PC-3 (cell line): ENCODE results near the gene MTA1. TPM values are rescaled to one million over a fixed set of nuclear protein-coding genes. Genes with fewer than 3 reads are reported as not detected.

Source experiments
- ATAC-seq: fragments of 200-7000 bp; cut with Tn5 transposase; 2 replicates; pipeline ENCODE4 v1.9.1; 2020; ENCODE audit warnings: mild to moderate bottlenecking, moderate library complexity
- BruUV-seq: library from RNA; stranded (reverse); fragments of 400-500 nt; replicated peaks from 2 replicates; lab custom pipeline; 2021; lab: Mats Ljungman, UMichigan
- CTCF ChIA-PET: fragments of 300-600 bp; sonication (Branson Sonifier 250); formaldehyde crosslinking; loops from one replicate; lab custom pipeline; 2022; ENCODE audit warnings: antibody characterized with exemption; lab: Charles Lee
- POLR2A ChIA-PET: fragments of 300-600 bp; sonication (Branson Sonifier 250); formaldehyde crosslinking; loops from one replicate; lab custom pipeline; 2022; ENCODE audit warnings: antibody characterized with exemption; ENCODE audit not compliant: unreplicated experiment; lab: Charles Lee
- DNase-seq: peaks from one replicate; pipeline ENCODE4 v3.0.0-alpha.2; 2015
- H2AFZ ChIP-seq: fragments of 300-600 bp; sonication (generic); 2 replicates; pipeline ENCODE4 v1.6.0; 2016; ENCODE audit warnings: antibody characterized with exemption, low read length
- H3F3A ChIP-seq: fragments of 300-600 bp; sonication (generic); one replicate; pipeline ENCODE4 v1.6.0; 2017; ENCODE audit warnings: antibody characterized with exemption, low read length, control low read depth, mild to moderate bottlenecking; ENCODE audit not compliant: unreplicated experiment
- H3K27ac ChIP-seq: fragments of 300-600 bp; sonication (generic); 2 replicates; pipeline ENCODE4 v1.5.1; 2016; ENCODE audit warnings: mild to moderate bottlenecking, low read length
- H3K27me3 ChIP-seq: fragments of 300-600 bp; sonication (generic); 2 replicates; pipeline ENCODE4 v1.6.1; 2016; ENCODE audit warnings: low read length, mixed read lengths
- H3K36me3 ChIP-seq: fragments of 300-600 bp; sonication (generic); 2 replicates; pipeline ENCODE4 v1.6.1; 2016; ENCODE audit warnings: low read depth, mixed run types, low read length, mixed read lengths
- H3K4me1 ChIP-seq: fragments of 300-600 bp; sonication (generic); 2 replicates; pipeline ENCODE4 v1.5.1; 2016; ENCODE audit warnings: low read length; ENCODE audit not compliant: insufficient read depth
- H3K4me2 ChIP-seq: fragments of 300-600 bp; sonication (generic); 2 replicates; pipeline ENCODE4 v1.6.0; 2016; ENCODE audit warnings: low read length
- H3K4me3 ChIP-seq: fragments of 300-600 bp; sonication (generic); 2 replicates; pipeline ENCODE4 v1.5.1; 2016; ENCODE audit warnings: mild to moderate bottlenecking, low read length, mixed read lengths
- H3K79me2 ChIP-seq: fragments of 300-600 bp; sonication (generic); 2 replicates; pipeline ENCODE4 v1.6.1; 2017; ENCODE audit warnings: low read length, mixed read lengths
- H3K9ac ChIP-seq: fragments of 300-600 bp; sonication (generic); 2 replicates; pipeline ENCODE4 v1.6.0; 2016; ENCODE audit warnings: mild to moderate bottlenecking, low read length
- H3K9me2 ChIP-seq: fragments of 300-600 bp; sonication (generic); replicated peaks from 2 replicates; pipeline ENCODE4 v1.6.1; 2016; ENCODE audit warnings: mixed run types, low read length, mixed read lengths
- H3K9me3 ChIP-seq: fragments of 300-600 bp; sonication (generic); 2 replicates; pipeline ENCODE4 v1.6.1; 2016; ENCODE audit warnings: low read length, mixed read lengths
- H4K20me1 ChIP-seq: fragments of 300-600 bp; sonication (generic); 2 replicates; pipeline ENCODE4 v1.6.1; 2016; ENCODE audit warnings: low read length, mixed read lengths
- EZH2 ChIP-seq: fragments of 300-600 bp; sonication (generic); IDR thresholded peaks from one replicate; pipeline ENCODE4 v1.6.1; 2017; ENCODE audit warnings: antibody characterized with exemption, mild to moderate bottlenecking, low read length; ENCODE audit not compliant: unreplicated experiment
- EZH2phosphoT487 ChIP-seq: fragments of 300-600 bp; sonication (generic); IDR thresholded peaks from 2 replicates; pipeline ENCODE4 v1.6.1; 2018; ENCODE audit warnings: mild to moderate bottlenecking, antibody characterized with exemption, low read length, borderline replicate concordance
- intact Hi-C: fragments of 100-400 bp; cut with micrococcal nuclease; formaldehyde crosslinking; loops from 2 replicates; pipeline ENCODE4 v1.9.0; 2023
- total RNA-seq: library from RNA; depleted of rRNA; stranded (reverse); fragments of >200 nt; gene quantifications from 2 replicates; pipeline ENCODE4 v1.2.3, GENCODE V29; 2014
- TF ChIP-seq, protein P1 (sequence below): fragments of 300-600 bp; sonication (generic); conservative IDR thresholded peaks from 2 replicates; pipeline ENCODE4 v1.5.1; 2017; ENCODE audit warnings: antibody characterized with exemption, low read depth, mild to moderate bottlenecking, low read length

MTA1 gene
- total RNA-seq, 1 experiment from 2014 or later: 82.3 TPM

DNA sequence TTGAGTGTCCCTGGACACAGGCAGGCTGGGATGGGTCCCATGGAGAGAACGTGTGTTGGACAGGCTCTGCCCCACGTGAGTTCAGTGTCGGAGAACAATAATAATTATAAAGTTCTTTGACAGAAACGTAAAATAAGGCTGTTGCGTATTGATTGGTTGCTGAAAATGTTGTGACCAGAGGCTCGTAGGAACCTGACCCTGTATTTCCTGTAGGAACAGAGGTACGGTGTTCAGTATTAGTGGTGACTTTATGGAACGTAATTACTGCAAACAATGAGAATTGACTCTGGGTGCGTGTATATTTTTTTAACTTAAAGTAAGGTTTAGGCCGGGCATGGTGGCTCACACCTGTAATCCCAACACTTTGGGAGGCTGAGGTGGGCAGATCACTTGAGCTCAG, 7.8 kb downstream of the MTA1 start:
- no TSS peak for BruUV-seq
- Histone ChIP-seq H3K27me3 (no peaks in the 10 kb centered on the region), H3K9me3 (no peaks in the 10 kb centered on the region), H3K27ac (no peak overlapping the region), H3K9ac (no peak overlapping the region), H3K4me2 (no peak overlapping the region), H3F3A (peaks cover 5% of the 10 kb centered on the region), H2AFZ (no peak overlapping the region), H3K4me1 (peaks cover 17% of the 10 kb centered on the region), H3K79me2 (peaks cover 92% of the 10 kb centered on the region), H3K36me3 (no peaks in the 10 kb centered on the region), H3K4me3 (no peak overlapping the region), H4K20me1 (peaks cover 14% of the 10 kb centered on the region; the same call in 1 of the 2 replicates), H3K9me2 (no peaks in the 10 kb centered on the region)
- no peak for DNase-seq
- ChIA-PET CTCF (no interaction called here), POLR2A (no interaction called here)
- TF ChIP-seq EZH2 (no peak), EZH2phosphoT487 (no peak)
- TF ChIP-seq, protein P1, sequence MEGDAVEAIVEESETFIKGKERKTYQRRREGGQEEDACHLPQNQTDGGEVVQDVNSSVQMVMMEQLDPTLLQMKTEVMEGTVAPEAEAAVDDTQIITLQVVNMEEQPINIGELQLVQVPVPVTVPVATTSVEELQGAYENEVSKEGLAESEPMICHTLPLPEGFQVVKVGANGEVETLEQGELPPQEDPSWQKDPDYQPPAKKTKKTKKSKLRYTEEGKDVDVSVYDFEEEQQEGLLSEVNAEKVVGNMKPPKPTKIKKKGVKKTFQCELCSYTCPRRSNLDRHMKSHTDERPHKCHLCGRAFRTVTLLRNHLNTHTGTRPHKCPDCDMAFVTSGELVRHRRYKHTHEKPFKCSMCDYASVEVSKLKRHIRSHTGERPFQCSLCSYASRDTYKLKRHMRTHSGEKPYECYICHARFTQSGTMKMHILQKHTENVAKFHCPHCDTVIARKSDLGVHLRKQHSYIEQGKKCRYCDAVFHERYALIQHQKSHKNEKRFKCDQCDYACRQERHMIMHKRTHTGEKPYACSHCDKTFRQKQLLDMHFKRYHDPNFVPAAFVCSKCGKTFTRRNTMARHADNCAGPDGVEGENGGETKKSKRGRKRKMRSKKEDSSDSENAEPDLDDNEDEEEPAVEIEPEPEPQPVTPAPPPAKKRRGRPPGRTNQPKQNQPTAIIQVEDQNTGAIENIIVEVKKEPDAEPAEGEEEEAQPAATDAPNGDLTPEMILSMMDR: no peak
- no peak for ATAC-seq
- intact Hi-C loops: no loop called here

- BruUV-seq: no TSS peak
Measured at GRCh38 chr14:105427936-105428485, 8.4 kb downstream of the MTA1 start.

More at GRCh38 chr14:105427936-105428485, 8.4 kb downstream of the MTA1 start:
- Histone ChIP-seq H3K79me2 (peaks cover 92% of the 10 kb centered on the region), H3K9me3 (no peaks in the 10 kb centered on the region), H3K4me3 (no peak overlapping the region), H3K9me2 (no peaks in the 10 kb centered on the region), H3K27ac (no peak overlapping the region), H3F3A (peaks cover 5% of the 10 kb centered on the region), H2AFZ (no peak overlapping the region), H3K4me2 (no peak overlapping the region), H4K20me1 (peaks cover 14% of the 10 kb centered on the region; the same call in 1 of the 2 replicates), H3K4me1 (peaks cover 17% of the 10 kb centered on the region), H3K36me3 (no peaks in the 10 kb centered on the region), H3K27me3 (no peaks in the 10 kb centered on the region), H3K9ac (no peak overlapping the region)
- ATAC-seq (no peak), DNase-seq (no peak)
- intact Hi-C loops: no loop called here
- TF ChIP-seq, protein P1: no peak
- TF ChIP-seq EZH2: no peak
- TF ChIP-seq EZH2phosphoT487: no peak
- POLR2A ChIA-PET: no interaction called here
- CTCF ChIA-PET: no interaction called here
